Measurements from ENCODE around the gene IGSF21.

Gene IGSF21

DNA sequence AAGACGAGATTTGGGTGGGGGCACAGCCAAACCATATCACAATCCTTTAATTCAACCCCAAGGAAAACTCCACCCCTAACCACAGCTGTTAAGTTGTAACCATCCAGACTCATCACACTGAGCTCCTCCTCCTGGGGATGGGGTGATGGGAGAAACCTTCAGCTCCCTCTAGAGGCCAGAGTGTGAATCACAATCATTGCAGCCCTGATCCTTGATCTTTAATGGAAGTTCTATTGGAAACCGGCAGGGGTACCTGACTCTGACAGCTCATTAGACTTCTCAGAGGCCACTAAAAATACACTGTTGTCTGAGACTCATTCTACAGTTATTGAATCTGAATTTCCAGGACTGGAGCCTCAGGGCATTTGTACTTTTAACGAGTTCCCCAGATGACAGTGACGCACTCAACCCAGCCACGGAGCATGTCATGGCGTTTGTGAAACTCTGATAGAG is 127.2 kb downstream of the IGSF21 start:
- DNase-seq, result no peak

DNA sequence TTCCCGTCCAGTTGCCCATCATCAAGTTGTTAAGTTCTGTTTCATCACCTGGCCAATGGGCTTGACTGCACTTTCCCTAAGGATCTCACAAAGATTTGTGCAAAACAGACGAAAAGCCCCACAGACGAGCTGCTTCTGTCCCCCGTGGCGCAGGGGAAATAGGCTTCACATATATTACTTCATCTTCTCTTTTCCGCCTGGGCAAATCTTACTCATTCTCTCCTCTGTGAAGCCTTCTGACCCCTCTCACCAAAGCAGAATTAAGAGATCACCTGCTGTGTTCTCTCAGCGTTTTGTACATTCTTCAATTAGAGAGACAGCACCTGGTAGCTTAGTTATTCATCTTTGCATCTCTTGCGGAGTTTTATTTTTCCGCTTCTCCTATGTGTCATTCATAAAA is 129.8 kb downstream of the IGSF21 start:
- no peak for DNase-seq

DNA sequence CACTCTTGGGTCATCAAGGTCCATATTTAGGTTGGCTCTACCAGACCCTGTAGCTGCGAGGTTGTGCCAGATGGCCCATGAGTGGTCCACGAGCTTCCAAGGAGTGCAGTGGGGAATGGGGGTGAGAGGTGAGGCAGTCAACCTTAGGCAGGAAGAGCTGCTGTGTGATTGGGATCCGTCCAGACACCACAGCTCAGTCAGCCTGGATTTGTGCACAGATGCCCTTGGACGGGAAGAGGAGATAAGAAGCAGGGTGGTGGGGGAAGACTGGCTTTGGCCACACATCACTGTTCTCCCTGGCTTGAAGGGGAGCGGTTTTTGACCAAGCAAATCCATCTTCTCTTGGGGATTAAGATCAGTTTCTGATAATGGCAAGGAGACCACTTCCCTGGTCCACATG is 130.6 kb downstream of the IGSF21 start:
- no peak for DNase-seq

DNA sequence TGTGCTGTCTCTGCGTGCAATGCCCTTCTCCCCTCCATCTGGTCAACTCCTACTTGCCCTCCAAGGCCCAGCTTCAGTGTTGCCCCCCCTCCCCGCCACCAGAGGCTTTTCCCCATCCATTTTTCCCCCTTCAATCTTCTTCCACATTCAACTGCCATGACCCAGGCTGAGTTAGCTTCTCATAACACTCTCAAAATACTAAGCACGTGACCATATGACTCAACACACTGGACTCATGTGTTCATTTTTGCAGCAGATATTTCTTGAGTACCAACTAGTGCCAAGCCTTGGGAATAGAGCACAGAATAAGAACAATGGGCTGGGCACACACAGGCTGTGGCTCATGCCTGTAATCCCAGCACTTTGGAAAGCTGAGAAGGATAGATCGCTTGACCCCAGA is 132.1 kb downstream of the IGSF21 start:
- no peak for DNase-seq

DNA sequence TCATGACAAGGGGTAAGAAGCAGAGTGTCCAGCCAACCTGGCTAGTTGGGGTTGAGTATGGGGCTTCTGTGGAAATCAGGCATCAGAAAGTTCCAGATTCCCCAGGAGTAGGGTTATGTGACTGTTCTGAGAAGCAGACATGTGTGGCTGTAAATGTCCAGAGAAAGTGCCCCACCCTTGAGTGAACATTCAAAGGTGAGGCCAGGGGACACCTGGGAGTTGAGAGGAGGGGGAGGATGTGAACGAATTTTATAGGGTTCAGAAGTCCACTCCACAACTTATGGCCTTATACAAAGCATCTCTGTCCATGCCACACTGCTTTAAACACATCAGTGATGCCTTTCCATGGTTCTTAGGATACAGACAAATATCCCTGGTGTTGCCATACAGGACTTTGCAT is 133.3 kb downstream of the IGSF21 start:
- DNase-seq, result no peak

DNA sequence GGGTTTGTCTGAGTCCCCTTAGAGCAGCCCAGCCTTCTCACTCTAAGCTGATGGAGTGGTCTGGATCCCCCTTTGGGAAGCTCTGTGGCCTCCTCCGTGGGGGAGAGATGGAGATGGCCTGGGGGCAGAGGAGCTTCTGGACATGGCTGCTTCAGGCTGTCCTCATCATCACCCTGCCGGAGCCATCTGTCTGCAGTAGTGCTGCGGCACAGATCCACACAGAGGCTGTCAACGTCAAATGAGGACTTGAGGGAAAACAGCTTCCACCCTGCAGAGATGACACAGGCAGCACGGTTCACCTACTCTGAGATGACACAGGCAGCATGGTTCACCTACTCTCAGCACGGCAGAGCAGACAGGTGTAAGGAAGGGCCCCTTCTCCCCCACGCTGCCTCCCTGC is 134.3 kb downstream of the IGSF21 start:
- DNase-seq, result no peak

DNA sequence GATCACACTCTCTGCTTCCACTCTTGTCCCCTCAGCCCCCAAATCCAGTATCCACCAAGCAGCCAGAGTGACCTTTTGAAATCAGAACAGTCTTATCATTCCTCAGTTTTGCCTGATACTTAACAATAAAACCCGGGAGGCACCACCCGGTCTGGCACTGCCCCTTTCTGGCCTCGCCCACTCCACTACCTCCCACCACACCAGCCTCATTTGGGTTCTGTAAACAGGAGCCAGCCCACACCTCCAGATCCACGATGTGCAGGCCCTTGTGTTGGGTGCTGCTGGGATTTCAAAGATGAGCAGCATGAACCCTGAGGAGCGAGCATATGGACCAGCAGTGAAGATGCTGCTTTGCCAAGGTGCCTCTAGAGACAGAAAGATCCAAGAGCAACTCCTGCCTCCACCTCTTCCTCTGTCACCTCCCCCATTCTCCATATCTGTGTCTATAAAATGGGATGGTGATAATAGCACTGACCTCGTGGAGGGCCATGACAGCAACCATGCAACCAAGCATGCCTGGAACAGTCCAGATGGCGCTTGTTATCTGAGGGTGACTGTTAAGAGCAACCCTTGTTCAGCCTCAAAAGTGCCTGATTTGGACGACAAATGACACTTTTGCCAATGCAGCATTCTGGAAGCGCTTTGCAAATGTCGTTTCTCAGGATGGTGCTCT is 136.0 kb downstream of the IGSF21 start:
- no peak for DNase-seq

DNA sequence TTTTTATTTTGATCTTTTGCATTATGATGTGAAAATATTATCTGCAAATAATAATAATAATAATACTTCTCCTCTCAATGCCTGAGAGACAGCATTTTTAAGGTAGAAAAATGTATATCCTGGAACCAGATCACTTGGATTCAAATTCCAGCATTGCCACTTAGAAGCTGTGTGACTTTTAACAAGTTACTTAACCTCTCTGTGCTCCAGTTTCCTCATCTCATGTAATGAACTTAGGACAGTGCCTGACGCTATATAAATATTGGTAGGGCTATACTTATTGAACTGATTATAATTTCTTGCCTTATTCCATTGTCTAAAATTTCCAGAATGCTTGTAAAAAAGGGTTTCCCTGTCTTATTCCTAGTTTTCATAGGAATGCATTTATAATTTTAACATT is 137.2 kb downstream of the IGSF21 start:
- no peak for DNase-seq

DNA sequence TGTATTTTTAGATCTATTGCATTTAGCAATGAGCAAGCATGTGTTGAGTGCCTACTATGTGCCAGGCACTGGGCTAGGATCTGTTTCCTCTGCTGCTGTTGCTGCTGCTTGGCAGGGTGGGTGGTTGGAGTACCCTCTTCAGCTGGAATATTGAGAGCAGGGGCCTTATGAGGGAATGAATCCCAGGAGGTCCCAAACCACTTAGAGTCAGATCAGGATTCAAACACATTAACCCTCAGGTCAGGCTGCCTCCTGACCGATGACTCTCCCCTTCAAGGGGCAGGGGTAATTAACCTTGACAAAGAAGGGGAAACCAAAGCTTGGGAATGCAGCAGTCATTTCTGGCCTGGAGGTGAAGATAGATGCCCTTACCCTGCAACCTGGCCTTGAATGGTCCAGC is 138.0 kb downstream of the IGSF21 start:
- DNase-seq, result no peak

DNA sequence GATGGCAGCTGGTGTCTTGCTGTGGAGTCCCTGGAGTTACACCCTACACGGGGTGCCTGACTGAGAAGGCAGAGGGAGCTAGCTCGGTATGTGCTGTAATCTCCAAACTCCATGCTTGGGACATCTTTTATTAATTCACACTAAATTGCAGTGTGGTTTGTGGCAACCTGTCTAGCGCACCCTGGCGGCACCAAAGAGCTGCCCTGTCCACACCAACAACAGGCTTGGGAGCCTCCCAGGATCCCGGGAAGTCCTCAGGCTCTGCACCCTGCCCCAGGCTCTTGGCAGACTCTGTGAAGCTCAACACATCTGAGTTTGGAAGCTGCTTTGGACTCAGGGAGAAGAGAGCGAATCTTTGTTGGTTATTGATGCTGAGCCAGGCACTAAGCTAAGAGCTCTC is 138.9 kb downstream of the IGSF21 start:
- no peak for DNase-seq

DNA sequence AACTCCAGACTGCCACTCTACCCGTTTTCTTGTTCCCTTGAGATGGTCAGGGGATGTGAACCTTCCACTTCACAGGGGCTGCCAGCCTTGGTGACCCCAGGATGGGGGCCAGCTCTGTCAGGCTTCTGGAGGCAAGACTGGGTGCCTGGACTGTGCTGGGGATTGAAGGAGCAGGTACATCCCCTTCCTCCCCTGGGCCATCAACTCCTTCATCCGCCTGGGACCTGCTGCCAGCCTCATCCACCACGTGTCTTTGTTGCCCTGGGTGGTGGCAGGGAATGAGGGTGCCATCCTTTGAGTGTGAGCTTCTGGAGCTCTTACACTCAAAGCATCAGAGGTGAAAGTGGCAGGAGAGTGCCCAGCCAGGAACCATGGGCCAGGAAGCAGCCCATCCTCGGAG is 139.6 kb downstream of the IGSF21 start:
- DNase-seq, result no peak

DNA sequence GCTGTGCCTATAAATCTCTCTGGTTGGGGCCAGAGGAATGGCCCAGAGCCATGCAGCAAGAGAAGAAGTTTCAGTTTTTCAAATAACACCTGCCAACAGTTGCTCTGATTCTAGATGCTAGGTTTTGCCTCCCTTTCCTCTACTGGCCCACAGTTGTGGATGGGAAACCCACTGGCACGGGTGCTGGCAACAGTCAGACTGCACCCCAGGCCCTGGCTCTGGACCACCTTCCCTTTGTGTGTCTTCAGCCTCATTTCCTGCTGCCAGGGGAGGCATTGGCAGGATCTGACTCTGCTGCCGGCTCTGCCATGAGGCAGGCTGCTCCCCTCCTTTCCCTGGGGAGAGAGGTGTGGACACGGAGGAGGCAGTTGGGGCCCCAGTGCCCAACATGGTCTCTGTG is 142.0 kb downstream of the IGSF21 start:
- no peak for DNase-seq

DNA sequence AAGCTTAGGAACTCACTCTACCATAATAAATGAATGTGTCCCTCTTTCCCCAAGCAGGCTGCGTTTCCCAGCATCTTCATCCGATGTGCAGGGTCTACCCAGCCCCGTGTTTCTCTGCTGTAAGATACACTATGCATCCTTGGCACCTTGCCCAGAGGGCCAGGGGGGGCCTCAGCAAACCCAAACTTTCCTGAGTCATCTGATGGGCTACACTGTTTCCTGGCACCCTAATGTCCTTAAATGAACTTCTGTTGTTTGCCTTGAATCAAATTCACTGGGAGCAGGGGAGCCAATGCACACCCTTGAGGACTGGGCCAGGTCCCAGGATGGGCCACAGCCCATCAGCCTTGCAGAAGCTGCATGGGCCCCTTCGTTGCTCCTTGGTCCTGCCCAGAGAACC is 145.5 kb downstream of the IGSF21 start:
- no peak for DNase-seq

DNA sequence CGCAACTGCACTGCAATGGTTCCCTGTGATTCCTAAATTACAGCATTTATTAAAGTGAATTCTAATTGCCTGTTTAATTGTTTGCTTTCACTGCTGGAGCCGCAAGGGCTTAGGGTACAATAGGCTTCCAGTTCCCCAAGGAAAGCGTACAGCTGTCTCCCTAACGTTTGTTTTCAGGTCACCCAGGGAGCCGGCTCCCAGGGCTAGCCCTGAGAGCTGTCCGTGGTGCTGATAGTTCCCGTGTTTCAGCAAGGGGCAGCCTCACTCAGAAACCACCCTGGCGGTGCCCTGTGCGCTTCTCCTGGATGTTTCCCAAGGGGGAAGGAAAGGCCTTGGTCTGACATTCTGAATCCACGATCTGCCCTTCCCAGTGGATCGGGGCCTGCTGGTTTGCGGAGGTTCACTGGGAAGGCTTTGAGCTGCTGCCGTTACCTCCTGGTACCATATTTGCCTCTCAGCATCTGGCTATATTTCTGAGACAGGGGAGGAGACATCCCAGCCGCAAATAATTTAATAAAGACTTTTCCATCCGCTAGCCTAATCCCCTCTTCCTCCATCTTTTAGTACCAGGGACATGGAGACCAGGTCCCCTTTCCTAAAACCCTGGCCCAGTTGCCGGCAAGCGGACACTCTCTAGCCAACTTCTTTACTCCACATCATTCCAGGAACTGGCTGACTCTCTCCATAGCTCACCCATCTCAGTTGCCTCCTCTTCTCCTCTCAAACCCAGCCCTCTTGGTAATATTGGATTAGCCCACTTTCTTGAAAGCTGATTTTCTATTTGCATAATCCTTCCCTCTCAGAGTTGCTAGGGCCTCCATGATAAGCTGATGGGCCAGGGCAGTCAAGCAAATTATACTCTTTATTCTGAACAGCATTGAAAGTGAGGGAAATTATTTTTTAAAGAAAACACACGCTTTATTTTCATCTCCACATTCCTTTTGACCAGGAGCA is 149.0 kb downstream of the IGSF21 start:
- DNase-seq, result no peak

DNA sequence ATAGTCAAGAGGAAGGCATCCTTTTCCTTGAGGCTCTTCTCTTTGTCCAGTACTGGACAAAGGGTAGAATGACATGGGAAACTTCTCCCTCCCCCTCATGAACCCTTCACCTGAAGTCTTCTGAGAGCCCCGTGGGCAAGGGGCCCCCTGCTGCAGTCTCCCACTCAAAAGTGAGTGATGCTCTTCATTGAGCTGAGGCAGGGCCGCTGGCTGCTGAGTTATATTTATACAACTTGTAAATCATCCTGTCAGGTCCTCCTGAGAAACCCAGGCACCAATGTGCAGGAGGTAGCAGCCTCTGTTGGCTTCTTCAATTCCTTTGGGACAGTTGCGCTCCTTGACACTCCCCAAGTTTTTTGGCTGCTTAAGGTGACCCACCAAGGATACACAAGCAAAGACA is 150.2 kb downstream of the IGSF21 start:
- DNase-seq, result no peak

DNA sequence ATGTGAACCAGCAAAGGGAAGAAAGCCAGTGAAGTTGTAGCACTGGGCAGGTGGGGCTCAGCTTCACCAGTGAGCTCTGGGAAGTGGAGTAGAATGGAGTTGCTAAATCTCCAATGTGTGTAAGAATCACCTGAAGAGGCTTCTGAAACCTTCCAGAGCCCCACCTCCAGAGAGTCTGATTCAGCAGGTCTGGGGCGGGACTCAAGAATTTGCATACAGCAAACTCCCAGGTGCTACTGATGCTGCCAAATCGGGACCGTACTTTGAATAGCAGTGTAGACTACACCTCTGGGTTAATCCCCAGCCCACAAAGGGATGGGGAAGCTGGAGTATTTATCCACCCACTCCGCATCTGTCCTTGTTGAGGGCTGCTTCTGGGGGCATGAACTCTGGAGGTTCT is 154.3 kb downstream of the IGSF21 start:
- no peak for DNase-seq

DNA sequence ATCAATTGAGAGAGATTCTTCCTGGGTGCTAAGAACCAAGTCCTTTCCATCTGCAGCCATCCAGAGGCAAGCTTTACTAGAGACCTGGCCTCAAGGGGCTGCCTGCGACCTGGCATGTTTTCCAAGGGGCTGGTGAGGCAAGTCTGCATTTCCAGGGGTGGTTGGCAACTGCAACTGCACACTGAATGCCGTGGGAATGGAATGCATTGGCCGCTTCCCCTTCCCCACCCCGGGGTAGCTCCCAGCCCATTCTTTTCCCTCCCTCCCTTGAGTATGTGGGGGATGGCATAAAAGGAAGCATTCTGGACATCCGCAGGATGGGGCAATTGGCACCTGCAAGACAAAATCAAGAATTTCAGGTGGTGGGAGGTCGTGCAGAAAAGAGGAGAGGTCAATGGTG is 155.1 kb downstream of the IGSF21 start:
- no peak for DNase-seq

DNA sequence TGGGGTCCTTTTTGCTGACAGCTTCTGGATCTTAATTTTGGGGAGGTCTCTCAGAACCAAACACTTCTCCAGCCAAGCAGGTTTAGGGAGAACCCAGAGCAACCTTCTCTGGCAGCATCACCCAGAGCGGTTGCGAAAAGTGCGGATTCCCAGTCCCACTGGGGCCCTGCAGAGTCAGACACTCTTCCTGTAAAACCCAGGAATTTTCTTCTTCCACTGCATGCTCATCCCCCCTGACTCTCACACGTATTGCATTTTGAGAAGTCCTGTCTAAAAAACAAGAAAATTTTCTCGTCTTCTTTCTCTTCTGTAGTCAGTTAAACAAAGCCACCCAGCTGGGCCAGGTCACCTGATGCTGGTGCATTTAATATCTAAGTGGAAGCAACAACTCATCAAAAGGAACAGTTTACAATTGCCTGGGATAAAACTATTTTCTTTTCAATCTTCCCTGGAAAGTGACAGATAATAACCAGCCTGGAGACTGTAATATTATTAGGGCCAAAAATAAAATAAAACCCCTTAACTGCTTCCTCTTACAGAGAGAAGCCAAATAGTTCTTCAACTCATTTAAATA is 156.0 kb downstream of the IGSF21 start:
- no peak for DNase-seq

DNA sequence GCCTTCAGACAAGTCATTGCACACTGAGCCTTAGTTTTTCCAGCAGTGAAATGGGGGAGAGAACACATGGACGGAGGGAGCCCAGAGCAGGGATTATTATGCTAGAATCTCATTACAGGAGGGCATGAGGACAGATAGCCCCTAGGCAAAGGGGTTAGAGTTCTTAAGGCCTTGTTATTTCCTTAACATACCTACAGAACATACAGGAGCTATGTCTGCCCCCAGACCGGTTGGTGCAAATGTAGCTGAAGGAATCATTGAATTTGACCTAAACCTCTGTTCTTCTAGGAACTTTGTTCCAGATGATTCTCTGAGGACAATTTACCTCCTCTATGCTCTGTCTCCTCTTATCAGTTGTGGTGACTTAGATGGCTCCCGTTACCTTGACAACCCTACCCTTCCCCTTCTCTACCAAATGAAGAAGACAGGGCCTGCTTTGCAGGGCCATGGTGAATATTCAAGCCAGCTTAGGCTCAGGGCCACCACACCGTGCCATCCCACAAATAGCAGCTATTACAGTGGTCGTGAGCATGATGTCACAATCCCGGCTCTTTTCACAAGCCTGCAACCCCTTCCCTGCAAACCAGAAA is 156.9 kb downstream of the IGSF21 start:
- DNase-seq, result no peak

DNA sequence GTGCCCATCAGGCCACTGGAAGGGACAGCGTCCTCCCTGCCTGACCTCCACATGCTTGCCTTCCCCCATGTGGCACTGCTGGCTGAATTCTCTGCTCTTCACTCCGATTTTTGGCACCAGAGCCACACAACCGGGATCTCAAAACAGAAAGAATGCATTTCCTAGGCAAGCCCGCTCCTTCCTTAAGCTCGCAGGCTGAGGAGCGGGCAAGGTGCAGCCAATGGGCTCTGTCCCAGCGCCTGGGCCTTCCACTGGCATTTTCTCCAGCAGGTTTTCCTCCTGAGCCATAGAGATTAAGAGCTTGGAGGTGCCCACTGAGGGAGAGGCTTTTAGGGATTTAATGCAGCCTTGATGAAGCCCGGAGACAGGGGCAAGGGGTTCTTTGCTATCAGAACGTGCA is 158.0 kb downstream of the IGSF21 start:
- no peak for DNase-seq

DNA sequence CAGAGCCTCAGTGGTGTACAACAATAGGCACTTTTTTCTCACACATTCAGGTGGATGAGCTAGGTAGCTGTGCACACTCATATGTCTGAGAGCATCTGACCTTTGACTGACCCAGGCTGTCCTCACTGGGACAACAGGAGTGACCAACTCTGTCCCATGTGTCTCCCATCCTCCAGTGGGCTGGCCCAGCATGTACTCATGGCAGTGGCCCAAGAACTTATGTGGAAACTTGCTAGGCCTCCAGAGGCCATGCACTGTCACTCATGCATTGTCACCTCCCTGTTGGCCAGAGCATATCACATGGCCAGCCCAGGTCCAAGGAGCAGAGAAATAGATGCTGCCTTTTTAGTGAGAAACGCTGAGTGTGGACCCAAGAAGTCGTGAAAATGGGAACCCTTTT is 158.8 kb downstream of the IGSF21 start:
- DNase-seq, result no peak

DNA sequence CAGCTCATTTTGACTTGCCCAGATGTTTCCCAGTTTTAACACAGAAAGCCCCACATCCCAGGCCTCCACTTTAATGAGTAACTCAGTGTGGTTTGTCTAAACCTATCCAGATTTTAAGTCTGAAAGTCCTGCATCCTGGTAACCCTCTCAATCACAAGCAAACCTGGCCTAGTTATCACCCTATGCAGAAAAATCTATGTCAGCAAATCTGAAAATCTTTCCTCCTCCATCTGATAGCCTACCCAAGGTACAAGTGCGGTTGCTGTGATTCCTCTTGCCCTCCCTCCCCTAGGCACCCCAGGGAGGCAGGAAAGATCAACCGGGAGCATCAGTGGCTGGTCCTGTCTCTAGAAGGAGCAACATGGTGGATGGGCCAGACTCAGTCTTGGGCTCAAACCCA is 163.7 kb downstream of the IGSF21 start:
- no peak for DNase-seq

DNA sequence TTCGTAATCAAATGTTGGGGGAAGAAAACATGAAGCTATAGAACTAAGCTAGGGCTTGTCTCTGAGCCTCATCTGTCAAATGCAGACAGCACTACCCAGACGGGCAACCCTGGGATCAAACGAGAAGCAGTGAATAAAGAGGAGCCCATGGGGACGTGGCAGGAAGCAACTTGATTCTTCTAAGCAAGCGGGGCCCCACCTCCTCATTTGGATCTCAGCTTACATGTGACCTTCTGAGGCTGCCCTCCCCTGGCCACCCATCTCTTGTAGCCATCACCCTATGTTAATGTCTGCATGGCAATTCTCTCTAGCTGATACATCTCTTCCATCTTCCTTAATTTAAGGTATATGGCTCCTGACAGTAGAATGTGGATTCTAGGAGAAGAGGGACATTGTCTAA is 171.3 kb downstream of the IGSF21 start:
- no peak for DNase-seq

Measured in SIG-M5 (cell line).